Urinary bladder (tissue), 4 donors: Measurements from ENCODE around the gene SLC16A10. TPM values are rescaled to one million over a fixed set of nuclear protein-coding genes. Genes with fewer than 3 reads are reported as not detected.
"Not testable (repeated sequence)": the region's sequence is repeated elsewhere in the genome, so short reads cannot be mapped to it uniquely, and the experiment has no call there.

Source experiments
- DNase-seq: peaks from one replicate; pipeline ENCODE4 v3.0.0-alpha.2; 2015; ENCODE audit errors: extremely low spot score
- H3K27ac ChIP-seq: one replicate; pipeline ENCODE4 v1.5.1; 2013; ENCODE audit warnings: low read depth, mild to moderate bottlenecking, moderate library complexity
- H3K36me3 ChIP-seq: one replicate; pipeline ENCODE4 v1.6.1; 2013; ENCODE audit warnings: mild to moderate bottlenecking, moderate library complexity; ENCODE audit not compliant: insufficient read depth
- H3K4me1 ChIP-seq: one replicate; pipeline ENCODE4 v1.6.1; 2013; ENCODE audit warnings: mild to moderate bottlenecking, moderate library complexity; ENCODE audit not compliant: insufficient read depth
- H3K4me3 ChIP-seq: one replicate; pipeline ENCODE4 v1.5.1; 2013; ENCODE audit warnings: low read depth, low read length
- whole genome bisulfite sequencing: extraction: QIAGEN DNeasy Blood & Tissue Kit; methylation state at CpG from one replicate; pipeline ENCODE4 v1.1.7; 2013; 5-methylcytosine and 5-hydroxymethylcytosine counted together
- polyA plus RNA-seq: library from polyadenylated mRNA; stranded (reverse); fragments of 200-250 nt; gene quantifications from one replicate; pipeline ENCODE4 v1.2.3, GENCODE V29; 2013
- total RNA-seq: library from RNA; depleted of rRNA; stranded (reverse); fragments of >200 nt; gene quantifications from one replicate; pipeline ENCODE4 v1.2.3, GENCODE V29; 2014
- donor health status: healthy with polysubstance abuse.
- donor health status: healthy.

Gene SLC16A10
- total and polyA plus RNA-seq, 2 donors, result 0.49 to 5.4 TPM

GRCh38 chr6:111239461-111239860 is 152.2 kb downstream of the SLC16A10 start:
- no peak for DNase-seq
- 53% methylated on average over 4 of the region's 4 CpGs for WGBS
- Histone ChIP-seq H3K4me1 (no peaks in the 10 kb centered on the region), H3K27ac (no peak overlapping the region), H3K36me3 (no peaks in the 10 kb centered on the region), H3K4me3 (no peak overlapping the region)

- no peak overlapping the region for H3K4me3 ChIP-seq
- no peak overlapping the region for H3K27ac ChIP-seq
- DNase-seq, result no peak
- no peaks in the 10 kb centered on the region for H3K36me3 ChIP-seq
- no peaks in the 10 kb centered on the region for H3K4me1 ChIP-seq
- 77% methylated on average over 5 of the region's 5 CpGs for WGBS
Measured at GRCh38 chr6:111242452-111242851, 155.1 kb downstream of the SLC16A10 start.

- Histone ChIP-seq H3K4me1 (no peaks in the 10 kb centered on the region), H3K27ac (no peak overlapping the region), H3K4me3 (no peak overlapping the region), H3K36me3 (no peaks in the 10 kb centered on the region)
- DNase-seq, result no peak
- 84% methylated on average over 4 of the region's 4 CpGs for WGBS
Measured at GRCh38 chr6:111243095-111243494, 155.8 kb downstream of the SLC16A10 start.

- H3K4me1 ChIP-seq, result no peaks in the 10 kb centered on the region
- H3K36me3 ChIP-seq, result no peaks in the 10 kb centered on the region
- no peak for DNase-seq
- no peak overlapping the region for H3K27ac ChIP-seq
- H3K4me3 ChIP-seq, result no peak overlapping the region
Measured at GRCh38 chr6:111248789-111249188, 161.5 kb downstream of the SLC16A10 start.

GRCh38 chr6:111250791-111251354 is 163.6 kb downstream of the SLC16A10 start:
- no peaks in the 10 kb centered on the region for H3K4me1 ChIP-seq

GRCh38 chr6:111252726-111253125 is 165.4 kb downstream of the SLC16A10 start:
- WGBS, result 85% methylated on average over 3 of the region's 3 CpGs
- H3K27ac ChIP-seq, result no peak overlapping the region
- H3K36me3 ChIP-seq, result no peaks in the 10 kb centered on the region
- no peak for DNase-seq
- H3K4me1 ChIP-seq, result no peaks in the 10 kb centered on the region
- H3K4me3 ChIP-seq, result no peak overlapping the region

More at GRCh38 chr6:111250791-111251354, 163.6 kb downstream of the SLC16A10 start:
- WGBS, result 47% methylated on average over 4 of the region's 4 CpGs
- Histone ChIP-seq H3K36me3 (no peaks in the 10 kb centered on the region), H3K4me3 (no peak overlapping the region), H3K27ac (no peak overlapping the region)
- no peak for DNase-seq

GRCh38 chr6:111254004-111254778 is 166.9 kb downstream of the SLC16A10 start:
- DNase-seq, result no peak
- H3K4me3 ChIP-seq, result no peak overlapping the region
- no peaks in the 10 kb centered on the region for H3K36me3 ChIP-seq
- no peaks in the 10 kb centered on the region for H3K4me1 ChIP-seq
- H3K27ac ChIP-seq, result no peak overlapping the region
- WGBS, result 73% methylated on average over 9 of the region's 9 CpGs

GRCh38 chr6:111254779-111255166 is 167.5 kb downstream of the SLC16A10 start:
- DNase-seq, result no peak
- Histone ChIP-seq H3K4me3 (no peak overlapping the region), H3K4me1 (no peaks in the 10 kb centered on the region), H3K36me3 (no peaks in the 10 kb centered on the region), H3K27ac (no peak overlapping the region)
- 81% methylated on average over 6 of the region's 6 CpGs for WGBS

- 44% methylated on average over 2 of the region's 2 CpGs for WGBS
- not testable (repeated sequence) for H3K36me3 ChIP-seq, H3K4me3 ChIP-seq, DNase-seq, H3K4me1 ChIP-seq, H3K27ac ChIP-seq
Measured at GRCh38 chr6:111255838-111256237, 168.5 kb downstream of the SLC16A10 start.

- DNase-seq, result no peak
- Histone ChIP-seq H3K36me3 (no peaks in the 10 kb centered on the region), H3K27ac (no peak overlapping the region), H3K4me1 (no peaks in the 10 kb centered on the region), H3K4me3 (no peak overlapping the region)
Measured at GRCh38 chr6:111256646-111257045, 169.3 kb downstream of the SLC16A10 start.

- no peak for DNase-seq
- Histone ChIP-seq H3K4me3 (no peak overlapping the region), H3K4me1 (no peaks in the 10 kb centered on the region), H3K36me3 (no peaks in the 10 kb centered on the region), H3K27ac (no peak overlapping the region)
- 93% methylated on average over 13 of the region's 13 CpGs for WGBS
Measured at GRCh38 chr6:111258010-111258409, 170.7 kb downstream of the SLC16A10 start.

GRCh38 chr6:111258615-111259088 is 171.3 kb downstream of the SLC16A10 start:
- no peaks in the 10 kb centered on the region for H3K4me1 ChIP-seq

GRCh38 chr6:111259089-111259831 is 172.0 kb downstream of the SLC16A10 start:
- Histone ChIP-seq H3K36me3 (no peaks in the 10 kb centered on the region), H3K27ac (peak overlapping the region; percentile 93), H3K4me1 (no peaks in the 10 kb centered on the region), H3K4me3 (peak overlapping the region; percentile 69)
- peak; percentile 99 for DNase-seq
- WGBS, result under 1% methylated on average over 59 of the region's 59 CpGs

More at GRCh38 chr6:111258615-111259088, 171.3 kb downstream of the SLC16A10 start:
- Histone ChIP-seq H3K27ac (no peak overlapping the region), H3K36me3 (no peaks in the 10 kb centered on the region), H3K4me3 (no peak overlapping the region)
- WGBS, result 9% methylated on average over 18 of the region's 18 CpGs
- DNase-seq, result no peak
